Measurements from ENCODE around the gene MRPL36. TPM values are rescaled to one million over a fixed set of nuclear protein-coding genes. Genes with fewer than 3 reads are reported as not detected.
"Not testable (repeated sequence)": the region's sequence is repeated elsewhere in the genome, so short reads cannot be mapped to it uniquely, and the experiment has no call there.

The MRPL36 gene
- total RNA-seq, 2 experiments from 2014 or later, result 41.5 to 46.9 TPM

GRCh38 chr5:1804001-1804690, 4.5 kb upstream of the MRPL36 start:
- H3K36me3 Mint-ChIP-seq (ENCODE audit: low read depth), result peaks cover 40% of the 10 kb centered on the region
- POLR2A ChIA-PET, result no interaction called here
- H3K27ac Mint-ChIP-seq, result no peak overlapping the region
- no peak for DNase-seq
- H3K4me3 Mint-ChIP-seq, result no peak overlapping the region
- CTCF ChIA-PET, result interaction anchor here (0.6 kb wide), 1 partner anchor 871 kb away, joined by 4 read pairs; no protein-coding TSS in a partner anchor
- H3K27me3 Mint-ChIP-seq, result no peaks in the 10 kb centered on the region
- H3K9me3 Mint-ChIP-seq, result no peaks in the 10 kb centered on the region
- peaks cover 37% of the 10 kb centered on the region for H3K4me1 Mint-ChIP-seq

GRCh38 chr5:1803192-1803591, 3.6 kb upstream of the MRPL36 start:
- H3K27me3 Mint-ChIP-seq, result no peaks in the 10 kb centered on the region
- peak overlapping the region; percentile 5 for H3K4me3 Mint-ChIP-seq
- no peak overlapping the region for H3K27ac Mint-ChIP-seq
- no peak for DNase-seq
- H3K9me3 Mint-ChIP-seq, result no peaks in the 10 kb centered on the region
- POLR2A ChIA-PET, result no interaction called here
- peaks cover 44% of the 10 kb centered on the region for H3K36me3 Mint-ChIP-seq (ENCODE audit: low read depth)
- peaks cover 45% of the 10 kb centered on the region for H3K4me1 Mint-ChIP-seq
- CTCF ChIA-PET, result interaction anchor here (1.4 to 2.0 kb wide), 2 partner anchors 10 to 39 kb away, joined by 4 to 7 read pairs; no protein-coding TSS in a partner anchor

DNA sequence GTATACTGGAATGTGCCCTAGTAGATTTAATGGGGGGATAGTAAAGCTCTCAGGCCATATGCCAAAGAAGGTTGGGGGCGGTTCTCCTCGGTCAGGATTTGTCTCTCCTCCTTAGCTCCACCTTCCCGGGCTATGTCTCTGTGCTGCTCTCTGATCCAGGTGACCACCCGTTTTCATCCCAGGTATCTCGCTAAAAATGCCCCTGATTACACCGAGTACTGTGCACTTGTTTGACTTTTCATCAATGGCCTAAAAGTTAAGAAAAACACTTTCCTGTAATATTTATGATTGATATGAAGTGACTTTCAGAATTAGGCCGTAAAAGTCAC, 2.3 kb upstream of the MRPL36 start:
- peak overlapping the region; percentile 100 for H3K4me3 Mint-ChIP-seq
- no peaks in the 10 kb centered on the region for H3K9me3 Mint-ChIP-seq
- peak overlapping the region; percentile 99 for H3K27ac Mint-ChIP-seq
- ChIA-PET POLR2A (interaction anchor here (0.7 to 1.5 kb wide), 2 partner anchors 9 to 37 kb away, joined by 3 to 5 read pairs; no protein-coding TSS in a partner anchor), CTCF (interaction anchor here (1.0 to 2.0 kb wide), 2 partner anchors 9 to 38 kb away, joined by 3 to 7 read pairs; no protein-coding TSS in a partner anchor)
- H3K36me3 Mint-ChIP-seq (ENCODE audit: low read depth), result peaks cover 47% of the 10 kb centered on the region
- peaks cover 50% of the 10 kb centered on the region for H3K4me1 Mint-ChIP-seq
- DNase-seq, result no peak
- H3K27me3 Mint-ChIP-seq, result no peaks in the 10 kb centered on the region

GRCh38 chr5:1801222-1801966, 1.8 kb upstream of the MRPL36 start, which contains the start of gene NDUFS6:
NDUFS6 (plus strand) TSS chr5:1801407; CDS start chr5:1801418, 11 bp downstream.
- H3K4me1 Mint-ChIP-seq, result peaks cover 52% of the 10 kb centered on the region
- POLR2A ChIA-PET, result interaction anchor here (0.7 to 1.5 kb wide), 2 partner anchors 9 to 36 kb away, joined by 3 to 5 read pairs; no protein-coding TSS in a partner anchor

GRCh38 chr5:1800472-1801221, 1.0 kb upstream of the MRPL36 start:
- CTCF ChIA-PET, result interaction anchor here (0.8 to 1.0 kb wide), 3 partner anchors 8 to 49 kb away, joined by 3 read pairs; no protein-coding TSS in a partner anchor
- H3K4me1 Mint-ChIP-seq, result peaks cover 53% of the 10 kb centered on the region
- H3K4me3 Mint-ChIP-seq, result peak overlapping the region; percentile 100

More at GRCh38 chr5:1801222-1801966, 1.8 kb upstream of the MRPL36 start, which contains the start of gene NDUFS6:
- peak; percentile 83 for DNase-seq
- Mint-ChIP-seq H3K27ac (peak within 1 kb of the TSS; percentile 99), H3K4me3 (peak within 1 kb of the TSS; percentile 100), H3K9me3 (no peaks in the 10 kb centered on the region), H3K36me3 (ENCODE audit: low read depth) (peaks cover 47% of the 10 kb centered on the region), H3K27me3 (no peaks in the 10 kb centered on the region)
- CTCF ChIA-PET, result interaction anchor here (1.0 to 2.0 kb wide), 2 partner anchors 9 to 38 kb away, joined by 3 to 7 read pairs; no protein-coding TSS in a partner anchor

DNA sequence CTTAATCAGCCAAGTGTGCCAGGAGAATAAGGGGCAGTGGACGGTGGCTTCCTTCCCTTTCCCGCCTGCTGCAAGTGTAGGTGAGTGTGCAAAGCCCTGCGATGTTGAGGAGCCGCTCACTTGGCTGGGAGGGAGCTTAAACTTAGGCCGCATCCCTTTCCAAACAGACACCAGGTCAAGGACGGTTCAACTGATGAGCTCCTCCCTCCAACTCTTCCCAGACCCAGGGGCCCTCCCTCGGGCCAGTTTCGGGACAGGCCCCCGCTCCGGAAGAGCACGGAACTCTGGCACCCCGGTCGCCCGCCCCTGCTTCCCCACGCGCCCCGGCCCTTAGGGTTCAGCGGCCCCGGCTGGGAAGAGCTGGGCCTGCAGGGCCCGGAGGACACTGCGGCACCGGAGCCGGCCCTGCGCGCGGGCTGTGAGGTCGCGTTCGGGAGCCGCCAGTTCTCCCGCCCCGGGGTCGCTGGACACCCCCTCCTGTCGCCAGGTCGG, 481 bp downstream of the MRPL36 start:
- peak; percentile 34 for DNase-seq
- H3K27me3 Mint-ChIP-seq, result no peaks in the 10 kb centered on the region
- peaks cover 39% of the 10 kb centered on the region for H3K36me3 Mint-ChIP-seq (ENCODE audit: low read depth)
- ChIA-PET POLR2A (no interaction called here), CTCF (interaction anchor here (0.8 kb wide), 1 partner anchor 154 kb away, joined by 3 read pairs; no protein-coding TSS in a partner anchor)
- H3K27ac Mint-ChIP-seq, result peak overlapping the region; percentile 85
- H3K4me1 Mint-ChIP-seq, result peaks cover 59% of the 10 kb centered on the region
- no peaks in the 10 kb centered on the region for H3K9me3 Mint-ChIP-seq
- H3K4me3 Mint-ChIP-seq, result peak overlapping the region; percentile 100

More at GRCh38 chr5:1800472-1801221, 1.0 kb upstream of the MRPL36 start:
- DNase-seq, result peak; percentile 44
- peak overlapping the region; percentile 99 for H3K27ac Mint-ChIP-seq
- H3K27me3 Mint-ChIP-seq, result no peaks in the 10 kb centered on the region
- POLR2A ChIA-PET, result interaction anchor here (1.5 kb wide), 1 partner anchor 8 kb away, joined by 5 read pairs; no protein-coding TSS in a partner anchor
- H3K36me3 Mint-ChIP-seq (ENCODE audit: low read depth), result peaks cover 46% of the 10 kb centered on the region
- H3K9me3 Mint-ChIP-seq, result no peaks in the 10 kb centered on the region

DNA sequence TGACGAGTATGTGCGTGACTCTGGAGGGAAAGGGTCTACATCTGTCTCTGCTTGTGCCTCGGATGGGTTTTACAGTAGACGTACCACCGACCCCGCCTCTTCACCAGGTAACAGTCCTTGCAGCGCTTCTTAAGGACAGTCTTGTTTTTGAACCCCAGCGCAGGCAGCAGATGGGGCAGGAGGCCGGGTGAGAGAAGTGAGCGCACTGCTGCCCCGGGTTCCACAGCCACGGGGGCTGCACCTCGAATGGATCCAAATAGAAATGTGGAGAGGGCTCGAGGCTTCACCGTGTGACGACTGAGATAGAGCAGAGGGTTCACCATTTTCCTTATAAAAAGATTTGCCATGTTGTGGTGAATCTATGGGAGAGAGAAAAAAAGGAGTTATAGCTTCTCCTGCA, 1.0 kb downstream of the MRPL36 start:
- H3K9me3 Mint-ChIP-seq, POLR2A ChIA-PET, DNase-seq, H3K27me3 Mint-ChIP-seq: not testable (repeated sequence)
- peaks cover 33% of the 10 kb centered on the region for H3K36me3 Mint-ChIP-seq (ENCODE audit: low read depth)
- CTCF ChIA-PET, result interaction anchor here (0.8 kb wide), 1 partner anchor 154 kb away, joined by 3 read pairs; no protein-coding TSS in a partner anchor
- H3K4me1 Mint-ChIP-seq, result peaks cover 59% of the 10 kb centered on the region
- H3K4me3 Mint-ChIP-seq, result peak overlapping the region; percentile 100
- H3K27ac Mint-ChIP-seq, result peak overlapping the region; percentile 85

DNA sequence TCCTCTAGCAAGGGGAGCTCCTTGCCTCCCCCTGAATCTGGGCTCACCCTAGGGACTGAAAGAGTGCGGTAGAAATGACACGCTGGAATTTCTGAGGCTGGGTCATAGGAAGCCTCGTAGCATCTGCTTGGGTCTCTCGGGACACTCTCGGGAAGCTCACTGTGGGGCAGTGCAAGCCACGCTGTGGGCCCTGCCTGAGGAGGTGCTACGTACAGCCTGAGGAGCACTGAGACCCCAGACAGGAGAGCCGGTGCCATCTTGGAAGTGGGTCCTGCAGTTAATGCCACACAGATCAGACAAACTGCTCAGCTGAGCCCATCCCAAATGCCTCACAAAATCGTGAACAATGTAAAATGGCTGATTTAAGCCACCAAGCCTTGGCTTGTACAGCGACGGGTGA, 1.8 kb downstream of the MRPL36 start:
- ChIA-PET CTCF (no interaction called here), POLR2A (no interaction called here)
- peaks cover 2% of the 10 kb centered on the region for H3K9me3 Mint-ChIP-seq
- H3K27ac Mint-ChIP-seq, result no peak overlapping the region
- H3K27me3 Mint-ChIP-seq, result no peaks in the 10 kb centered on the region
- peak overlapping the region; percentile 100 for H3K4me3 Mint-ChIP-seq
- peaks cover 29% of the 10 kb centered on the region for H3K36me3 Mint-ChIP-seq (ENCODE audit: low read depth)
- DNase-seq, result no peak
- H3K4me1 Mint-ChIP-seq, result peaks cover 60% of the 10 kb centered on the region

DNA sequence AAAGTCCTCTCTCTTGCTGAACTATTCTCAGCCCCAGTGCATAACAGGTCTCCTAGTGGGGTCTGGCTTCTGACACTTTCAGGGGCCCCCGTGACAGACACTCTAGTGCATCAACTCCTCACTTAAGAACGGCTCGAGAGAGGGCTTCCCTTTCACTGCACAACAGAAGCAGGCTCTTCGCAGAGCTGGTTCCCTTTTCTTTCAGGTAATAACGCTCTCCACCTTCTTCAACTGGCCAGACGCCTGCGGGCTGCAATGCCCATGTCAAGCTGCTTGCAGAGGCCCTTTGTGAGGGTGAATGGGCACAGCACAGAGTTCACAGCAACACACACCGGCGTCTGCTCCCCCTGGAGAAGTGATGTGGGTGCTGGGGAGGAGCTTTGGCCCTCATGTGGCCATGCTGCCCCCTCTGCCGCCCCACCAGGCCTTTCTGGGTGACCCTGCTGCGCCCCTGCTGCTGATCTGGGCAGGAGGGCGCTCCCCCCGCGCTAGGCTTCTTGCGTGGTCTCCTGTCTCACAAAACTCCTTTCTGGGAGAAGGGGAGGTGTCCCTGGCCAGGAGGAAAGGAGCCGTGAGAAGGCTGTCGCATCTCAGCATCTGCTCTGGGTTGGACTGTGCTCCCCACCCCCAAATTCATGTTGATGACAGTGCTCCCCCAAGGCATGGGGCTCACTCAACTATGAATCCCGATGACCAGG, 2.4 kb downstream of the MRPL36 start:
- H3K36me3 Mint-ChIP-seq (ENCODE audit: low read depth), result peaks cover 28% of the 10 kb centered on the region
- H3K27me3 Mint-ChIP-seq, result no peaks in the 10 kb centered on the region
- no peak overlapping the region for H3K4me3 Mint-ChIP-seq
- H3K9me3 Mint-ChIP-seq, result peaks cover 2% of the 10 kb centered on the region
- CTCF ChIA-PET, result no interaction called here
- POLR2A ChIA-PET, result no interaction called here
- no peak for DNase-seq
- no peak overlapping the region for H3K27ac Mint-ChIP-seq
- H3K4me1 Mint-ChIP-seq, result peaks cover 61% of the 10 kb centered on the region

- ChIA-PET POLR2A (no interaction called here), CTCF (no interaction called here)
- Mint-ChIP-seq H3K36me3 (ENCODE audit: low read depth) (peaks cover 28% of the 10 kb centered on the region), H3K27me3 (no peaks in the 10 kb centered on the region), H3K4me3 (no peak overlapping the region), H3K4me1 (peaks cover 64% of the 10 kb centered on the region), H3K27ac (peak overlapping the region; percentile 68), H3K9me3 (peaks cover 2% of the 10 kb centered on the region)
- DNase-seq, result no peak
Measured at GRCh38 chr5:1796371-1797102, 3.1 kb downstream of the MRPL36 start.

GRCh38 chr5:1795931-1796330, 3.7 kb downstream of the MRPL36 start:
- H3K36me3 Mint-ChIP-seq (ENCODE audit: low read depth), result peaks cover 28% of the 10 kb centered on the region
- H3K27ac Mint-ChIP-seq, result peak overlapping the region; percentile 68
- H3K9me3 Mint-ChIP-seq, result peaks cover 2% of the 10 kb centered on the region
- no peak overlapping the region for H3K4me3 Mint-ChIP-seq
- no peaks in the 10 kb centered on the region for H3K27me3 Mint-ChIP-seq
- POLR2A ChIA-PET, result no interaction called here
- no peak for DNase-seq
- peaks cover 70% of the 10 kb centered on the region for H3K4me1 Mint-ChIP-seq
- CTCF ChIA-PET, result no interaction called here

All from activated CD4-positive, alpha-beta T cell treated with anti-CD3 and anti-CD28 coated beads, Interleukin-2, amount 10 ng/mL, durations not matched to agents 7 days and 5 days (primary cell).